IPS-20b (cell line): ENCODE data around the gene BPIFA3.

Source experiments
- H3K27ac ChIP-seq: one replicate; pipeline ENCODE4 v1.5.1; 2013; ENCODE audit warnings: low read length
- H3K27me3 ChIP-seq: 2 replicates; pipeline ENCODE4 v1.6.1; 2013; ENCODE audit warnings: mild to moderate bottlenecking, low read length, inconsistent platforms; ENCODE audit not compliant: insufficient read depth
- H3K36me3 ChIP-seq: 2 replicates; pipeline ENCODE4 v1.6.1; 2013; ENCODE audit warnings: low read depth, mild to moderate bottlenecking, inconsistent platforms, low read length, moderate library complexity; ENCODE audit not compliant: insufficient read depth
- H3K4me1 ChIP-seq: 2 replicates; pipeline ENCODE4 v1.6.1; 2013; ENCODE audit warnings: mild to moderate bottlenecking, control low read depth, inconsistent platforms, low read length, moderate library complexity; ENCODE audit not compliant: insufficient read depth
- H3K4me3 ChIP-seq: 2 replicates; pipeline ENCODE4 v1.5.1; 2013; ENCODE audit warnings: mild to moderate bottlenecking, low read length, inconsistent platforms
- H3K9ac ChIP-seq: 2 replicates; pipeline ENCODE4 v1.6.1; 2013; ENCODE audit warnings: low read depth, mild to moderate bottlenecking, inconsistent platforms, low read length, moderate library complexity
- H3K9me3 ChIP-seq: 2 replicates; pipeline ENCODE4 v1.6.1; 2013; ENCODE audit warnings: mild to moderate bottlenecking, low read depth, low read length, inconsistent platforms; ENCODE audit not compliant: insufficient read depth

BPIFA3 gene

GRCh38 chr20:33267701-33268100, 50.5 kb downstream of the BPIFA3 start:
- Histone ChIP-seq H3K27me3 (peaks cover 6% of the 10 kb centered on the region; the same call in 1 of the 2 replicates), H3K4me1 (no peaks in the 10 kb centered on the region), H3K9ac (no peak overlapping the region), H3K27ac (no peak overlapping the region), H3K9me3 (no peaks in the 10 kb centered on the region), H3K4me3 (no peak overlapping the region), H3K36me3 (no peaks in the 10 kb centered on the region)

- Histone ChIP-seq H3K27me3 (no peaks in the 10 kb centered on the region; the same call in 1 of the 2 replicates), H3K9me3 (no peaks in the 10 kb centered on the region), H3K4me1 (no peaks in the 10 kb centered on the region), H3K36me3 (no peaks in the 10 kb centered on the region), H3K4me3 (no peak overlapping the region), H3K27ac (no peak overlapping the region), H3K9ac (no peak overlapping the region)
Measured at GRCh38 chr20:33272155-33272873, 55.2 kb downstream of the BPIFA3 start.

GRCh38 chr20:33273117-33273851, 56.1 kb downstream of the BPIFA3 start:
- Histone ChIP-seq H3K27ac (no peak overlapping the region), H3K36me3 (no peaks in the 10 kb centered on the region), H3K27me3 (no peaks in the 10 kb centered on the region), H3K4me3 (no peak overlapping the region), H3K9ac (no peak overlapping the region), H3K4me1 (peaks cover 6% of the 10 kb centered on the region; the same call in 1 of the 2 replicates), H3K9me3 (no peaks in the 10 kb centered on the region)

- Histone ChIP-seq H3K4me1 (peaks cover 6% of the 10 kb centered on the region; the same call in 1 of the 2 replicates), H3K9ac (no peak overlapping the region), H3K27me3 (no peaks in the 10 kb centered on the region), H3K36me3 (no peaks in the 10 kb centered on the region), H3K27ac (no peak overlapping the region), H3K9me3 (no peaks in the 10 kb centered on the region), H3K4me3 (no peak overlapping the region)
Measured at GRCh38 chr20:33275215-33275614, 58.1 kb downstream of the BPIFA3 start.

- Histone ChIP-seq H3K4me3 (no peak overlapping the region), H3K36me3 (no peaks in the 10 kb centered on the region), H3K9ac (no peak overlapping the region), H3K27ac (no peak overlapping the region), H3K4me1 (peaks cover 6% of the 10 kb centered on the region; the same call in 1 of the 2 replicates), H3K9me3 (no peaks in the 10 kb centered on the region), H3K27me3 (no peaks in the 10 kb centered on the region)
Measured at GRCh38 chr20:33275871-33276270, 58.7 kb downstream of the BPIFA3 start.

GRCh38 chr20:33276303-33277113, 59.4 kb downstream of the BPIFA3 start:
- Histone ChIP-seq H3K27ac (no peak overlapping the region), H3K4me3 (no peak overlapping the region), H3K9ac (no peak overlapping the region), H3K9me3 (no peaks in the 10 kb centered on the region), H3K27me3 (no peaks in the 10 kb centered on the region), H3K4me1 (peaks cover 6% of the 10 kb centered on the region; the same call in 1 of the 2 replicates), H3K36me3 (no peaks in the 10 kb centered on the region)
